Prostate gland (tissue), 2 donors: ENCODE results near the gene IL12A.

Source experiments
- CTCF ChIP-seq, 4 experiments: fragments of 200-600 bp in 2 of 4; fragments of 450-650 bp in 2 of 4; sonication (generic) in 2 of 4; IDR thresholded peaks; 1 replicate in 3 of 4; 2 replicates in 1 of 4; pipeline ENCODE4 v1.5.1; 2016 to 2019; ENCODE audit warnings: antibody characterized with exemption in 4 of 4, mild to moderate bottlenecking in 2 of 4, moderate library complexity in 2 of 4
- POLR2AphosphoS5 ChIP-seq: sonication (generic); formaldehyde crosslinking; IDR thresholded peaks from one replicate; pipeline ENCODE4 v1.6.1; 2017; ENCODE audit warnings: antibody characterized with exemption

- TF ChIP-seq POLR2AphosphoS5 (no peak), CTCF (IDR thresholded peaks at IDR 0.05) (no peak)
Observed at GRCh38 chr3:159944781-159945180, 43.9 kb upstream of the IL12A start.
